GM23248 (cell line): ENCODE results near the gene MID1.

Source experiments
- EZH2 ChIP-seq: fragments of 200-600 bp; sonication (generic); IDR thresholded peaks from 2 replicates; pipeline ENCODE4 v1.6.1; 2018; ENCODE audit warnings: antibody characterized with exemption, mild to moderate bottlenecking; ENCODE audit not compliant: insufficient read depth, poor library complexity, severe bottlenecking
- EZH2phosphoT487 ChIP-seq: fragments of 200-600 bp; sonication (generic); IDR thresholded peaks from 2 replicates; pipeline ENCODE4 v1.6.1; 2018; ENCODE audit warnings: antibody characterized with exemption, moderate library complexity, mild to moderate bottlenecking, low read depth; ENCODE audit not compliant: insufficient read depth

DNA sequence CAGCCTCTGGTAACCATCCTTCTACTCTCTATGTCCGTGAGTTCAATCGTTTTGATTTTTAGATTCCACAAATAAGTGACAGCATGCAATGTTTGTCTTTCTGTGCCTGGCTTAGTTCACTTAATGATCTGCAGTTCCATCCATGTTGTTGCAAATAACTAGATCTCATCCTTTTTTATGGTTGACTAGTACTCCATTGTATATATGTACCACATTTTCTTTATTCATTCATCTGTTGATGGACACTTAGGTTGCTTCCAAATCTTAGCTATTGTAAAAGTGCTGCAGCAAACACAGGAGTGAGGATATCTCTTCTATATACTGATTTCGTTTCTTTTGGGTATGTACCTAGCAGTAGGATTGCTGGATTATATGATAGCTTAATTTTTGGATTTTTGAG, 140.9 kb downstream of the MID1 start:
- TF ChIP-seq EZH2 (no peak), EZH2phosphoT487 (no peak)
